GM23248 (cell line): ENCODE measurements around the gene PAPPA.

Experiments used
- EZH2 ChIP-seq: fragments of 200-600 bp; sonication (generic); IDR thresholded peaks from 2 replicates; pipeline ENCODE4 v1.6.1; 2018; ENCODE audit warnings: antibody characterized with exemption, mild to moderate bottlenecking; ENCODE audit not compliant: insufficient read depth, poor library complexity, severe bottlenecking
- EZH2phosphoT487 ChIP-seq: fragments of 200-600 bp; sonication (generic); IDR thresholded peaks from 2 replicates; pipeline ENCODE4 v1.6.1; 2018; ENCODE audit warnings: antibody characterized with exemption, moderate library complexity, mild to moderate bottlenecking, low read depth; ENCODE audit not compliant: insufficient read depth

DNA sequence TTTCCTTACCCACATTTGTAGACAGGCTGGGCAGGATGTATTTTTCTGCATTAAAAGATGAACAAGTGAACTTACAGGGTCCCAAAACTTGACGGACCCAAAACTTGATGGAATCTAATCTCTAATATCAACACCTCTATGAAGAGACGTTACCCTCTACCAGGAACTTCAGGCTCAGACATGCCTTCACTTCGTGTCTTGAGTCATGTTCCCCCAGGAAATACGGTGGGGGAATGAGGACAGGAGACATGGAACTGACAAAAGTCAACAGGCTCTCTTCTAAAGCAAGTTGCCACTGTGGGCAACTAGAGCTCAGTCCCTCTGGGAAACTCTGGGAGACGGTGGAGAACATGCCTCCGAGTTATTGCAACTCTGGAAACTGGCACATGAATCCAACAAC, 196.1 kb downstream of the PAPPA start:
- TF ChIP-seq EZH2 (no peak), EZH2phosphoT487 (no peak)
